A172 (cell line): Measurements from ENCODE around the gene C1QTNF2. TPM values are rescaled to one million over a fixed set of nuclear protein-coding genes. Genes with fewer than 3 reads are reported as not detected.
A peak's percentile ranks its signal among the peaks of the same experiment; 100 is the strongest.
"Not testable (repeated sequence)": the region's sequence is repeated elsewhere in the genome, so short reads cannot be mapped to it uniquely, and the experiment has no call there.

Source experiments
- DNase-seq: peaks from one replicate; pipeline ENCODE4 v3.0.0-alpha.2; 2015; ENCODE audit warnings: low spot score
- total RNA-seq: library from RNA; depleted of rRNA; stranded (reverse); fragments of >200 nt; shearing (Covaris generic); gene quantifications from 2 replicates; pipeline ENCODE4 v1.2.3, GENCODE V29; 2014

The C1QTNF2 gene
- total RNA-seq, 1 experiment from 2014 or later: 1.5 TPM

DNA sequence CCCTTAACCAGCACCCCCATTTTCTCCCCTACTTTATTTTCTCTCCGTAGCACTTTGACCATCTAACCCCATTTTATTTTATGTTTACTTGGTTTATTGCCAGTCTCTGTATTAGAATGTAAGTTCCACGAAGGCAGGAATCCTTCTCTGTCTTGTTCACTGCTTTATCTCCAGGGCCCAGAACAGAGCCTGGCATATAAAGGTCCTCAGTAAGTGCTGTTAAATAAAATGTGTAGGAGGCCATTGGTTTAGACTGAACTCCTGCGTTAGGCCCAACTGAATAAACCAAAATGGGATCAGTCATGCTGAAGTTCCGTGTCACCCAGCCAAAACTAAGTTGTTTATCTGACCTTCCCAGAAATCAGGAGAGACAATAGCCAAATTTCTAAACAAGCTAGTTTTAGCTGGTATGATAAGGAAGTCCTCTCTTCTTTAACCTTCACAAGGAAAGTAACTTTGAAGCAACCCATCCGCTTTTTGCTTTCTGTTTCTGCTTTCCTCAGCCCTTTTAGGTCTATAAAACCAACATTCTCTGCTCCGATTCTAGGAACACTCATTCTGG lies 29.0 kb downstream of the C1QTNF2 start:
- DNase-seq: no peak

DNA sequence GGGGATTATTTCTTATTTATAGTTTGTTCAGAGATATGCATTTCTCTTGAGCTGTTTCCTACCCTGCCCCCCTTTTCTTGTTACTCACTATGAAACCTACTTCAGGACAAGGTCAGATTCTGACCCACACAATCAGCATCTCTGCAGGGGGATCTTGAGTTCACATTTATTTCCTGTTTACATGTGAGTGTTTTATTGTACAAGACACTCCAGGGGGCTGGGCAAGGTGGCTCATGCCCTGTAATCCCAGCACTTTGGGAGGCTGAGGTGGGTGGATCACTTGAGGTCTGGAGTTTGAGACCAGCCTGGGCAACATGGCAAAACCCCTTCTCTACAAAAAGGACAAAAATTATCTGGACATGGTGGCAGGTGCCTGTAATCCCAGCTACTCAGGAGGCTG lies 29.9 kb downstream of the C1QTNF2 start:
- DNase-seq: not testable (repeated sequence)

DNA sequence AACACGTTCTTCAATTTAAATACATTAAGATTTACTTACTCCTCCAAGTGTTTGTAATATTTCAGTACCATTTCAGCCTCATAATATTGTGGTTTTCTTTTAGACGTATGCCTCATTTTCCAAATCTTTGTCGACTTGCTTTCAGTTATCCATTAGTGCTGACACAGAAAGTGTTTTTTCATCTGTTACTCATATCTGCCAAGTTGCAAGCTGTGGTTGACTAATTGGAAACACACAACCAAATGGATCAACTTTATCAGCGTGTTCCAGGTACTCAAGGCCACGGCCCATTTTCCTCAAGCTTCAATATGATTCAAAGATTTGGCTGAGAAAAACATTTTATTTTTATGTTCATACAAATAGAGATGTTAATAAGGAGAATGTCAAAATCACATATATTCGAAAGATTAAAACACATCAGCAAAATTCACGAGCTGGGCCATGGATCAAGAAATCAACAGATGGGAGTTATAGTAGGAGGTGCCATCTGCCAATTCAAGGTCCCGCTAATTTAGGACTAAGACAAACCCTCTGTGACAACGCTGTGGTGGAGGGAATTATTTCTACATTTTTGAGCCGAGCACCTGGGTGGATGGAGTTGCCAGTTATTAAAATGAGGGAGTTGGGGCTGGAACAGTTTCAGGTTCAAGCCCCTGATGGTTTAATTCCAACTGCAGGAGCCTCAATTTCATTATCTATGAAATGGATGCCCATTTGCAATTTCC lies 30.9 kb downstream of the C1QTNF2 start:
- no peak for DNase-seq

DNA sequence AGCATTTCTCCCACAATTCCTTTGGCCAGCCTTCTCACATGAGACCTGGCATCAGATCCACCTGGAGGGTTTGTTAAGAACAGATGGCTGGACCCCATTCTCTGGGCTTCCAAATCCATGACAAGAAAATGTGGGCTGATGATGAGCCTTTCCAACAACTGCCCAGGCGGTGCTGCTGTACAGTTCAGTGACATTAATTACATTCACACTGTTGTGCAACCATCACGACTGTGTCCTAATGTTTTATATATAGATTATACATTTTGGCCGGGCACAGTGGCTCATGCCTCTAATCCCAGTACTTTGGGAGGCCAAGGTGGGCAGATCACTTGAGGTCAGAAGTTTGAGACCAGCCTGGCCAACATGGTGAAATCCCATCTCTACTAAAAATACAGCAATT lies 35.7 kb downstream of the C1QTNF2 start:
- DNase-seq: not testable (repeated sequence)

DNA sequence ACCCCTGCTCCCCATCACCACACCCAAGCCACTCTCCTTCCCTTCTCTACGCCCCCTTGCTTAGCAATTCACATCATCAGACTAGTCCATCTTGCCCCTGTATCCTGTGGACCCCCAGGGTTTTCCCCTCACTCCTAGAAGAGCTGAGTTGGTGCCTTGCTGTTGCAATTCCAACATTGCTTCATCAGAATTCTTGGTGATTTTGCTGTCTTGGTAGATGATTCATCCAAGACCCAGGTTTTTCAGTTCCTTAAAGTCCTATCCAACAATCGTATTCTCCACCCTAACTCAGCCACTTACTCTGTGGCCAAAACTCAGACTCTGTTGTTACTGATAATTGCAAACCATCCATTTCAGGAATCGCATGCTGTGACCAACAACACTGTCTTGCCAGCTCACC lies 36.7 kb downstream of the C1QTNF2 start:
- no peak for DNase-seq

DNA sequence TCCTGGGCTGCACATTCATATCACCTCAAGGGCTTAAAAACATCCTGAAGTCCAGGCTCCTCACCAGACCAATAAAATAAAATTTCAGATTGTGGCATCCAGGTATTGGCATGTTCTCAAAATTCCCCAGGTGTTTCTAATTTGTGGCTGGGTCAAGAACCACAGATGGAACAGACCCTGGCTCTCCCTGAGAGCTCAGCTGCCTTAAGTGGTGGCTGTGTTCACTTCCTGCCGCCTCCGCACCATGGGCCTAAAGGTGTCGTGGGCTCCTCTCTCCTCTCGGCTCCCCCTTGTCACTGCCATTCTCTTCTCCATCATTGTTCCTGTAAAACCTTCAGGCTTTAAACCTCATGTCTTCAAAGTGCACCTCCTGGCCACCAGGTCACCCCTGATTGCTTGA lies 40.2 kb downstream of the C1QTNF2 start:
- DNase-seq: no peak

DNA sequence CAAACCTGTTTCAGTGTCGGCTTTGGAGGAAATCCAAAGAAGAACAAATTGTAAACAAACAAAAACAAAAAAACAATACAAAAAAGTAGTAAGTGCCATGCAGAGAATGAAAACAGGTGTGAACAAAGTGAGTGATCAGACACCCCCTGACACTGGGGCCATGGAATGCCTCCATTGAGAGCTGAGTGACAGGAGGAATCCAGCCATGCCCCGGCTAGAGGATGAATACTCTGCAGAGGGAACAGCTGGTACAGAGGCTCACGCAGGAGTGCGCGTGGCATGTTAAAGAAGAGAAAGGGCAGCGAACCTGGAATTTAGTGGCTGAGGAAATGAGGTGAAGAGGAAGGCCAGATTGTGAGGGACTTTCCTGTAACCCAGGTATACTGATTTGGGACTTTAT lies 42.6 kb downstream of the C1QTNF2 start:
- no peak for DNase-seq

DNA sequence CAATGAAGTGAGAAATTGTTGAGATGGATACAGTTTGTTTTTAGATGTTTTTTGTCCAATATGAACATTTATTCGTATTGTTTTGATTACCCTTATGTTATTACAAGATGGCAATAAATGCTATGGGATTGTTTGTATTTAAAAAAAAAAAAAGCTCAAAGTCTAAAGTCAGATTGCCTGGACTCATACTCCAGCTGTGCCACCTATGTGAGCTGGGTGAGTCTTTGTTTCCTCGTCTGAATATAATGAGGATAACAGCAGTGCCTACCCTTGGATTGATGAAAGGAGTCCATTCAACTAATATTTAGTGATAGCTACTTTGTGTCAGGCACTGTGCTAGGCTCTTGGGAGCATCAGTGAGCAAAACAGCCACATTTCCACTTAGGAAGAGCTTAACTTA lies 43.4 kb downstream of the C1QTNF2 start:
- no peak for DNase-seq

DNA sequence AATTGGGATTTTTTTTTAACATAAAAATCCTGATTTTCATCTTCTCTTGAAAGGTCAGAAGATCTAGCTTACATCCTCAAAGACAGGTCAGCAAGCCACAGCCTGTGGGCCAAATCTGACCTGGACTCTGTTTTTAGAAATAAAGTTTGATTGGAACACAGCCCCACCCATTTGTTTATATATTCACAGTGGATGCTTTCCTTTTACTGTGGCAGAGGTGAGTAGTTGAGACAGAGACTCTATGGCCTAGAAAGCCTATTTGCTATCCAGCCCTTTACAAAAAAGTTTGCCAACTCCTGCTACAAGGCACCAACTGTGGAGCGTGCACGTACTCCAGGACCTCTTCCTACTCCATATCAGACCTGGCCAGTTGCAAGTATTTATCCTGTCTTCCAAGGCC lies 44.7 kb downstream of the C1QTNF2 start:
- no peak for DNase-seq

DNA sequence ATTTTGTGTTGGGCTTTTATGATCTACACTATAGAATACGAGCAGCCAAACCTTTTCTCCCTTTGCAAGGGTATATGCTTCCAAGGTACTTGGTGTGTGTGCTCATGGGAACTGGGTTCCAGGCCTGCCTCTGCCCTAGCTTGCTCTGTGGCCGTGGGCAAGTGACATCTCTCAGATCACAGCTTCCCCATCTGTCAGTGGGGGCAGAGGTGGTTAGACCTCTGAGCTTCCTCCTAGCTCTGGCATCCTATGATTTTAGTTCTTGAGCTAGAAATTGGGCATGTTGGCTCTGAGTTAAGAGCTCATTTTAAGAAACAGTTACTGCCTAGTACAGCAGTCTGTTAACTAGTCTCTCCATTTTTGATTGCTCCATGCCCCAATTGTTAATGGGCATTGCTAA lies 45.5 kb downstream of the C1QTNF2 start:
- no peak for DNase-seq

DNA sequence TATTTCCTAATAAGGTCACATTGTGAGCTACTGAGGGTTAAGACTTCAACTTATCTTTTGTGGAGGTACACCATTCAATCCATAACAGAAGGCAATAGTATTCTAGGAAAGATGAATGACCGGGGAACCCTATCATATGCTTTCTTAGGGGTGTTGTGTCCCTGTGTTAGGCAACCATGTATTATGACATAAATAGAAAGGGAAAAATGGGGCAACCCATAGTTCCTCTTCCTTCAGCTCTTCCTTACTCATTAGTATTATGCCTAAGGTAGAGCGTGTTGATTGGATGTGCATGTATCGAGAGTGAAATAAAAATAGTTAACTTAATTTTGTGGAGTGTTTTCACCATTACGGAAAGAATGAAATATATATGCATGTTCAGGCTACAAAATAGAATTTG lies 52.0 kb downstream of the C1QTNF2 start:
- DNase-seq: no peak

DNA sequence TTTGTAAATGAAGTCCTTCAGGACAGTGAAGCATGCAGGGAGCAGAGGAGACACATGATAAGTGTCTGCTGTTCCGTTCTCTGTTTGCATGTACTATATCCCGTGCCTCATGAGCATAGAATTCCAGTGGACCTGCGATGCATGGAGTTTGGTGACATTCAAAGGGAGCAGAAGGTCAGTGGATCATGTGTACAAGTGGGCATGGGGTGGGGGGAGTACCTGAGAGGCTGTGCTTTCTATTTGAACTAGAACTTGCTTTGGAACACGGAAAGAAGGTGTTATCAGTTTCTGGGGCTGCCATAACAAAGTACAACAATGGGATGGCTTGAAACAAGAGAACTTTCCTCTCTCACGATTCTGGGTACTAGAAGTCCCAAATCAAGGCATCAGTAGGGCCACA lies 53.0 kb downstream of the C1QTNF2 start:
- DNase-seq: no peak

DNA sequence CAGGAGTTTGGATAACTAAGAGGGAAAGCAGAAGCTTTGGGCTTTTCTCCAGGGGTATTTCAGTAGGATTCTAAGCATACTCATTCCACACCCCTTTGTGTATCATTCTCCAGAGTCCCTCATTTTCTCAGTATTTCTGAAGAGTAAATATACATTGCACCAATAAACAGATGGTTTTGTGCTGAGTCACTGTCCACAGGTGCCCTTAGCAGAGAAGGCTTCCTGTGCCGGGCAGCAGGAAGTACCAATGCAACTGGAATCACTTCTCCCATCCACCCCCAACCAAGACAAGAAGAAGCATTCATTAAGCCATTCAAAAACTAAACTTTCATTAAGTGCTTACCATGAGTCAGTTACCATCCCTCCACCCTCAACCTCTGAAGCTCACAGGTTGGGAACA lies 54.5 kb downstream of the C1QTNF2 start:
- DNase-seq: peak; percentile 92

DNA sequence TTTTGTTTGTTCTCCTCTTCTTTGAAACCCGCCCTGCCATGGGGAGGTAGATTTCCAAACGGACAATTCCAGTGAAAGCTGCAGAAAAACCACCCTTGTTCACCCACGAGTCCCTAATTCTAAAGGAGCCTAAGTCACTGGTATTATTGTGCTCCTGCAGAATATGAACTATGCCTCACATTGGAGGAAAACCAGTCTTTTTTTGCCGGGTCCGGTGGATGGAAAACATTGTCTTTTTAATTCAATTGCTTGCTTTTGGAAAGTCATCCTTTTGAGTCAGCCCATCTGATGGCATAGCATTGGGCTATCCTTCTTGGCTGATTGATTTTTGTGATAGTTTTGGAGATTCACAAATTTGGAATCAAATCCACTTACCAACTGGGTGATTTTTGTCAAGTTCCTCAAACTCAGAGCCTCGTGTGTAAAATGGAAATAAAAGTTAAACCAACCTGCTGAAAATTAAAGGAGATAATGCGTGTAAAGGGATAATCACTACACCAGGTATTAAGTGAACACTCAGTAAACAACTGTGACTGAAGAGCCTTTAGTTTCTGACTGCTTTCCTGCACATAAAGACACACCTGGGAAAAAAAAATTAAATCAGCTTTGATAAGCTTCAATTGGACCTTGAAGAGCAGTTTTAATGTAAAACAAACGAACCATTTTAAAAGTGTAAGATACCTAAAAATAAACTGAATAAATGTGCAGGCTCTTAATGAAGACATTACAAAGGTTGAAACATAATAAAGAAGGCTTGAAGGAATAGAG lies 57.3 kb downstream of the C1QTNF2 start:
- peak; percentile 14 for DNase-seq

DNA sequence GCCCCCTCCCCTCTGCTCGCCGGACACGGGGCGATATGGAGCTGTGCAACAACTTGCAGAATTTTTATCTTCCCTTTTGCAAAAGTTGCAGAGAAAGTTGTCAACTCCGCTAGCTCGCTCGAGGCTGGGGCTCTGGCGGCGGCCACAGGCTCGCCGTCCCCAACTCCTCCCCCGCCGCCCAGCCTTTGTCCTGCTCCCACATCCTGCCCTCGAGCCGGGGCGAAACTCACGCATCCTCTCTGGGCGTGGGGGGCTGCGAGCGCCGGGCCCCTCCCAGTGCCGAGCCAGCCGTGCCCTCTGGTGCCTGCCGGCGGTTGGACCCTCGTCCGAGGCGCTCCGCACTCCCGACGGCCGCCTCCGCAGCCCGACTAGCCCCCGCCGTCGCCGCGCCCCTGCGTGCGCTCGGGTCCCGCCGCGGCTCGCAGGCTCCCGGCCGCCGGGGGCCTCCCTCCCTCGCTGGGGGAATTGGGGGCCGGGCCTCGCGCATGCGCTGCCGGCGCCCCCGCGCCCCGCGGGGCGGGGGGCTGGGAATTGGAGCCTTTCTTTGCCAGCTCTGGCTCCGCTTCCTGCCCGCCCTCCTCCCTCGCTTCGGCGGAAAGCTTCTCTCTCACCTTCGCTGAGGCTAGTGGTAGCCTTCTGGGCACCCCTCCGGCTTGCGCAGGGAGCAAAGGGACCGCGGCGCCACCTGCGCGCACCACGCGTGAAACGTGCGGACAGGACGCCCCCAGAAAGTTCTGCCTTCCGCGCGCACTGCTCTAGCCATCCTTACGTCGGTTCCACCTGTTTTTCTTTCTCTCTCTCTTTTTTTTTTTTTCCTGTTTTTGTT lies 58.1 kb downstream of the C1QTNF2 start, which contains the start of gene CCNJL:
TSS of gene CCNJL (minus strand) at position 431 of the 826 bp plus-strand sequence. CDS start 641 bp downstream, outside the sequence.
- peak; percentile 75 for DNase-seq

DNA sequence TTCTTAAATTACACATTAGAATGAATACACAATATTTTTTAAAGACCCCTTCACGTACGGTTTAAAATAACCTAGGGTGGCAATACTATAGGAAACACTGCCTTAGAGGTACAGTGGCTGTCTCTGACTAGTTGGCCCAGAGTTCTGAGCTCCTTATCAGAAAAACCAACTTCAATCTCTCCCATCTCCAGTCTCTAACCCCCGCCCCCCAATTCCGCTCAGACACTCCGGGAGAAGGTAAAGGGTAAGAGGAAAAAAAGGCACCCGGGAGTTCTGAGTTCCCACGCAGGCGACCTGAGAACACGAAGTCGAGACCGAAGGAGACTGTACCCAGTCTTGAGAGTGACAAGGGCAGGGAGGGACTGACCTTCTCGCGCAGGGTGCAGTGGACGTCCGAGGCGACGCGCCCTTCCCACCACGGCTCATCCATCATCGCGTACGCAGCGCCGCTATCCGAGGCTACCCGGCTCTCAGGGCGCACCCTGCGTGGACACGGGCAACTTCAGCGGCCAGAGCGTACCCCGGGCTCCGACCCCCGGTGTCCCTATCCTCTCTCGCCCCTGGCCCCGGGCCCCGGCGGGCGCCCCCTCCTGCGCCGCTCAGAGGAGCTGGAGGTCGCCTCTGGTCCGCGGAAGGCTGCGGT lies 58.8 kb downstream of the C1QTNF2 start:
- peak; percentile 26 for DNase-seq

DNA sequence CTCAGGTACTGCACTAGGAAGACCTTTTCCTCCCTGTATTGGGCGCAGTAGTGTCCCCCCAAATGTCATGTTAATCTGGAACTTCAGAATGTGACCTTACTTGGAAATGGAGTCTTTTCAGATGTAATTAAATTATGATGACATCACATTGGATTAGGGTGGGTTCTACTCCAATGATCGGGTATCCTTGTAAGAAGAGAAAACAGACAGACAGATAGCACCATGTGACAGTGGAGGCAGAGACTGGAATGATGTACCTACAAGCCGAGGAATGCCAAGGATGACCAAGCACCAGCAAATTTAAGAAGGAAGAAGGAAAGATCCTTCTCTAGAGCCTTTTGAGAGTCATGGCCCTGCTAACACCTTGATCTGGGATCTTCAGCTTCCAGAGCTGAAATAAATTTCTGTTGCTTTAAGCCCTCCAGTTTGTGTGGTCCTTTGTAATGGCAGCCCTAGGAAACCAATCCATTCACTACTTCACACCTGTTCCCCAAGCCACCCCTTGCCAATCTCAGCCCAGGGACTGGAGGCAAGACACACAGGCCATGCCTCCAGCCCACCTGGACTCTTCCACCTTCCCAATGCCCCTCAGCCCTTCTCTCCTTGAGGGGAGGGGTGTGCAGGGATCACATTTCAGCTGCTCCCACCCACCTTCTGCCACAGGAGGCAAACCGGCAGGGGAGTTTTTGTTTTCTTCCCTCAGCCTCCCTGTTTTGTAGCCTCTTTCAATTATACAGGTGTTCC lies 59.7 kb downstream of the C1QTNF2 start:
- DNase-seq: no peak

DNA sequence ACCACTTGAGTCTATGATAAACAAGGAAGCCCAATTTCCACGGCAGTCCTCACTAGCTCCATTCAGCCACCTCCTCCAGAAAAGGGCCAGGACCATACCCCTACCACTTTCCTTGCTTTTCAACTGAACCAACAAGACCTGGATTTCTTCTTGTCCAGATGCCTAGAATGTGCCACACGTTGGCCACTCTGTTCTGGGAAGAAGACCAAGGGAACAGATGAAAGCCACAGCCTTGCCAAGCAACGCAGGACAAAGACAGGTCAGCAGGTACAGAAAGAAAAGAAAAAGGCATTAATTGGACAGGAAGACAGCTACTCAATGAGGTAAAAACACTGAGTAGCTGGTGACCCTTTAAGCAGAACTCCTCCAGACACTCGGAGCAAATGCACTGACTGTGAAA lies 60.3 kb downstream of the C1QTNF2 start:
- no peak for DNase-seq

DNA sequence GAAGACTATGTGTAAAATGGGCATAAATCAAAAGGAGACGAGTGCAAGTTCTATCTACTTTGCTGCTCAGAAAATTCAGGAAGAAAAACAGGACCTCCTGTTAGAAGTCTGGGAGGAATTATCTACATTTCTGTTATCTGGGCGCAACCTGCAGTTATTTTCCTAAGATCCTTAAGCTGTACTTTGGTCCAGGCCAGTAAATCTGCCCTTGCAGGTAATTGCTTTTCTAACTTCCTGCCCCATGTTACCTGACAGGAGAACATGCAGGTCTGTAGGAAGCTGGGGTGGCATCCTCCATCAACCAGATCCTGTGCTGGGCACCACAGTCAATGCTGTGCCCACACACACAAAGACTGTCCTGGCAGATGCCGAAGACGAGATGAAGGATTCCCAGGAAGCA lies 63.7 kb downstream of the C1QTNF2 start:
- no peak for DNase-seq

DNA sequence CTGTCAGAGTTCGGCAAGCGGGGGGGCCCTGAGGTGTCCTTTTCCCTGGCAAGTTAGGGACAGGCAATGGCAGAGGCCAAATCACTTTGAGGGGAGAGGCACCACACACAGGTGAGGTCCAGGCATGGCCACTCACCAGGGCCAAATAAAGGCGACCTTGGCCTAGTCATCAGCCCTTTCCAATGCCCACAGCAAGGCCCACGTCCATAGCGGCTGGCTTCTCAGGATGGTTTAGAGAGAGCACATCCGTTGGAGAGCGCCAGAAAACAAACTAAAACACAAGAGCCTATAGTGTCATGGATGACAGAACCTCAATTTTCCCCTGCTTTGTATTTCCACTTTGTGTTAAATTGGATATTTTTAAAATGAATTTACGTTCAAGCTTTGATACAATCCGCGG lies 65.1 kb downstream of the C1QTNF2 start:
- DNase-seq: no peak

DNA sequence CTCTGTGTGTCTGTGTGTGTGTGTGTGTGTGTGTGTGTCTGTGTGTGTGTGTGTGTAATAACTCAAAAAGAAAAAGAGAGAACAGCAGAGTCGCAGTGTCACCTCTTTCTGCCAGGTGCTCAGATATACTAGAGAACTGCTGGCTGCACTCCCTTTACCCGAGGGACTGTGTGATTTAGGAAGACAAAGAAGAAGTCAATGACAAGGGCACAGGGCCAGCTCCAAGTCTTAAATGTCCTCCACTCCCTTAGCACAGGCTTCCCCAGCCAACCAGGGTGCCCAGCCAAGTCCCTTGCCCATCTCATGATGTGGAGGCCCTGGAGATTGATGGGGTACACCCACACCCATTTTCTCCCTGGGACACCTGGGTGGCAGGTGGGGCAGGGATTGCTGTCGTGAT lies 66.7 kb downstream of the C1QTNF2 start:
- DNase-seq: no peak
